K562 (cell line): ENCODE data around the gene CAMSAP3. TPM values are rescaled to one million over a fixed set of nuclear protein-coding genes. Genes with fewer than 3 reads are reported as not detected.

Experiments
- CEBPG ChIP-seq, 3 experiments: fragments of 200-800 bp in 1 of 3; sonication (Bioruptor generic) in 1 of 3; sonication (generic) in 1 of 3; formaldehyde crosslinking in 1 of 3; IDR thresholded peaks in 2 of 3; conservative IDR thresholded peaks in 1 of 3; 2 replicates each; pipeline versions ENCODE4 v1.6.1 to v1.8.0; 2016 to 2022; ENCODE audit warnings: missing compliant biosample characterization in 2 of 3, missing genetic modification characterization in 2 of 3, mild to moderate bottlenecking in 1 of 3, missing genetic modification reagents in 1 of 3
- HDAC1 ChIP-seq, 2 experiments: fragments of 450-650 bp; IDR thresholded peaks; 2 replicates each; pipeline ENCODE4 v1.6.1; 2016 to 2017; ENCODE audit warnings: inconsistent platforms in 1 of 2, mild to moderate bottlenecking in 1 of 2, moderate library complexity in 1 of 2
- MCM2 ChIP-seq: fragments of 450-650 bp; IDR thresholded peaks from 2 replicates; pipeline ENCODE4 v1.6.1; 2017; ENCODE audit warnings: low read depth, mild to moderate bottlenecking
- MCM5 ChIP-seq: fragments of 450-650 bp; IDR thresholded peaks from 2 replicates; pipeline ENCODE4 v1.6.1; 2016; ENCODE audit warnings: low read depth
- MCM7 ChIP-seq, 2 experiments: fragments of 450-650 bp; IDR thresholded peaks; 2 replicates each; pipeline ENCODE4 v1.6.1; 2016 to 2018
- MEF2D ChIP-seq: conservative IDR thresholded peaks from 2 replicates; pipeline ENCODE4 v1.6.1; 2016; ENCODE audit warnings: low read depth, missing genetic modification characterization, missing compliant biosample characterization
- ZFP1 ChIP-seq: fragments of 450-650 bp; formaldehyde crosslinking; IDR thresholded peaks from 2 replicates; pipeline ENCODE4 v1.4.0; 2020; ENCODE audit warnings: mild to moderate bottlenecking, mixed read lengths
- polyA plus RNA-seq, 8 experiments: library from polyadenylated mRNA; depleted of rRNA in 4 of 8; stranded (reverse) in 5 of 8; unstranded in 3 of 8; fragments of >200 nt; fragmentation: Nextera tagmentation in 2 of 8; fragmentation: Illumina TruSeq in 1 of 8; extraction: Ambion mirVana in 2 of 8; extraction: Trizol in 1 of 8; gene quantifications; 2 replicates each; pipeline versions ENCODE4 v1.2.1 to v1.2.3, GENCODE V29; 2011 to 2014; ENCODE audit warnings: inconsistent platforms in 1 of 8, missing spikeins in 1 of 8
- total RNA-seq, 7 experiments: library from RNA; depleted of rRNA in 6 of 7; stranded (reverse); fragments of >200 nt in 6 of 7; fragmentation: Illumina TruSeq in 2 of 7; extraction: Trizol in 2 of 7; gene quantifications; 2 replicates each; pipeline versions ENCODE4 v1.2.1 to v1.2.3, GENCODE V29; 2011 to 2021; ENCODE audit warnings: low replicate concordance in 1 of 7
- TF ChIP-seq, protein P1 (sequence below), 3 experiments: fragments of 200-800 bp in 1 of 3; fragments of 250-450 bp in 1 of 3; fragments of 450-650 bp in 1 of 3; sonication (Bioruptor Pico) in 1 of 3; sonication (Bioruptor generic) in 1 of 3; formaldehyde crosslinking in 1 of 3; IDR thresholded peaks; 2 replicates each; pipeline versions ENCODE4 v1.6.1 to v1.8.0; 2016 to 2022; ENCODE audit warnings: mild to moderate bottlenecking in 2 of 3, missing genetic modification characterization in 2 of 3, missing compliant biosample characterization in 1 of 3, moderate library complexity in 1 of 3
- TF ChIP-seq, protein P2 (sequence below): fragments of 250-450 bp; sonication (Bioruptor Pico); IDR thresholded peaks from 2 replicates; pipeline ENCODE4 v1.4.0; 2020
- TF ChIP-seq, protein P3 (sequence below): fragments of 450-650 bp; formaldehyde crosslinking; IDR thresholded peaks from 2 replicates; pipeline ENCODE4 v1.4.0; 2020; ENCODE audit warnings: mild to moderate bottlenecking, mixed read lengths
- TF ChIP-seq, protein P4 (sequence below): sonication (generic); formaldehyde crosslinking; IDR thresholded peaks from 2 replicates; pipeline ENCODE4 v1.8.0; 2022; ENCODE audit warnings: mild to moderate bottlenecking, missing genetic modification reagents

CAMSAP3 gene
- total and polyA plus RNA-seq, 9 of the 15 experiments (the other 6 are each of a cell fraction or from before 2014, with no cell fraction given), result 0.01 to 0.89 (median 0.22) TPM; not detected in 1

DNA sequence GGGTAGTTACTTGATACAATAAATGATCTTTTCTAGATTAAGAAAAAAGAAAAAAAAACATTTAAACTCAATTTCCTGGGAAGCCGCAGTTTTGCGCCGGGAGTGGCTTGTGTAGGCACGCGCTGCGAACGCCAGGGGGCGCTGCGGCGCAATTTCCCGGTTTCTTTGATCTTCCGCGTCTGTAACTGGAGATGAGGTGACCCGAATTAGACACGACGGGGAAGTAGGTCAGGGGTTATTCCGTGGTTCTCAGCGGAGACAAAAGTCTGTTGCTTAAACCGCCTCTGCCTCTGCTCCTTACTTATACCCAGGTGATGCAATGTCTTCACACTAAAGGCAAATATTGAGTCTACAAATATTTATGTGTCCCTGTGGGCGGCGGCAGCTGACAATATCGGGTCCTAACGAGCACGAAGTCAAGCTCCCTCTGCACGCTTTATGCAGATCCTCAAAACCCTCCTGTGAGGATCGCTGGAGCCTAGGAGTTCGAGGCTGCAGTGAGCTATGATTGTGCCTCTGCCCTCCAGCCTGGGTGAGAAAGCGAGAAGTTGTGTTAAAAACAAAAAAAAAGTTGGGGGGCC lies 56.5 kb downstream of the CAMSAP3 start (continued):
- TF ChIP-seq MCM2 (no peak), ZFP1 (CRISPR knock-in tag) (no peak), MCM5 (no peak), CEBPG (CRISPR knock-in tag; IDR thresholded peaks at IDR 0.05) (peak; percentile 98), CEBPG (tag; conservative IDR thresholded peaks at IDR 0.05 in 1 of 2, IDR thresholded peaks at IDR 0.05 in 1 of 2) (peak; percentile 96 to 99), HDAC1 (IDR thresholded peaks at IDR 0.05) (no peak), MCM7 (IDR thresholded peaks at IDR 0.05) (no peak), MEF2D (peak; percentile 71; the same call in 1 of the 2 replicates)
- TF ChIP-seq, protein P1, sequence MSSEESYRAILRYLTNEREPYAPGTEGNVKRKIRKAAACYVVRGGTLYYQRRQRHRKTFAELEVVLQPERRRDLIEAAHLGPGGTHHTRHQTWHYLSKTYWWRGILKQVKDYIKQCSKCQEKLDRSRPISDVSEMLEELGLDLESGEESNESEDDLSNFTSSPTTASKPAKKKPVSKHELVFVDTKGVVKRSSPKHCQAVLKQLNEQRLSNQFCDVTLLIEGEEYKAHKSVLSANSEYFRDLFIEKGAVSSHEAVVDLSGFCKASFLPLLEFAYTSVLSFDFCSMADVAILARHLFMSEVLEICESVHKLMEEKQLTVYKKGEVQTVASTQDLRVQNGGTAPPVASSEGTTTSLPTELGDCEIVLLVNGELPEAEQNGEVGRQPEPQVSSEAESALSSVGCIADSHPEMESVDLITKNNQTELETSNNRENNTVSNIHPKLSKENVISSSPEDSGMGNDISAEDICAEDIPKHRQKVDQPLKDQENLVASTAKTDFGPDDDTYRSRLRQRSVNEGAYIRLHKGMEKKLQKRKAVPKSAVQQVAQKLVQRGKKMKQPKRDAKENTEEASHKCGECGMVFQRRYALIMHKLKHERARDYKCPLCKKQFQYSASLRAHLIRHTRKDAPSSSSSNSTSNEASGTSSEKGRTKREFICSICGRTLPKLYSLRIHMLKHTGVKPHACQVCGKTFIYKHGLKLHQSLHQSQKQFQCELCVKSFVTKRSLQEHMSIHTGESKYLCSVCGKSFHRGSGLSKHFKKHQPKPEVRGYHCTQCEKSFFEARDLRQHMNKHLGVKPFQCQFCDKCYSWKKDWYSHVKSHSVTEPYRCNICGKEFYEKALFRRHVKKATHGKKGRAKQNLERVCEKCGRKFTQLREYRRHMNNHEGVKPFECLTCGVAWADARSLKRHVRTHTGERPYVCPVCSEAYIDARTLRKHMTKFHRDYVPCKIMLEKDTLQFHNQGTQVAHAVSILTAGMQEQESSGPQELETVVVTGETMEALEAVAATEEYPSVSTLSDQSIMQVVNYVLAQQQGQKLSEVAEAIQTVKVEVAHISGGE (CRISPR knock-in tag; IDR thresholded peaks at IDR 0.05), result no peak
- TF ChIP-seq, protein P2, sequence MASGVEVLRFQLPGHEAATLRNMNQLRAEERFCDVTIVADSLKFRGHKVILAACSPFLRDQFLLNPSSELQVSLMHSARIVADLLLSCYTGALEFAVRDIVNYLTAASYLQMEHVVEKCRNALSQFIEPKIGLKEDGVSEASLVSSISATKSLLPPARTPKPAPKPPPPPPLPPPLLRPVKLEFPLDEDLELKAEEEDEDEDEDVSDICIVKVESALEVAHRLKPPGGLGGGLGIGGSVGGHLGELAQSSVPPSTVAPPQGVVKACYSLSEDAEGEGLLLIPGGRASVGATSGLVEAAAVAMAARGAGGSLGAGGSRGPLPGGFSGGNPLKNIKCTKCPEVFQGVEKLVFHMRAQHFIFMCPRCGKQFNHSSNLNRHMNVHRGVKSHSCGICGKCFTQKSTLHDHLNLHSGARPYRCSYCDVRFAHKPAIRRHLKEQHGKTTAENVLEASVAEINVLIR, result no peak
- TF ChIP-seq, protein P3, sequence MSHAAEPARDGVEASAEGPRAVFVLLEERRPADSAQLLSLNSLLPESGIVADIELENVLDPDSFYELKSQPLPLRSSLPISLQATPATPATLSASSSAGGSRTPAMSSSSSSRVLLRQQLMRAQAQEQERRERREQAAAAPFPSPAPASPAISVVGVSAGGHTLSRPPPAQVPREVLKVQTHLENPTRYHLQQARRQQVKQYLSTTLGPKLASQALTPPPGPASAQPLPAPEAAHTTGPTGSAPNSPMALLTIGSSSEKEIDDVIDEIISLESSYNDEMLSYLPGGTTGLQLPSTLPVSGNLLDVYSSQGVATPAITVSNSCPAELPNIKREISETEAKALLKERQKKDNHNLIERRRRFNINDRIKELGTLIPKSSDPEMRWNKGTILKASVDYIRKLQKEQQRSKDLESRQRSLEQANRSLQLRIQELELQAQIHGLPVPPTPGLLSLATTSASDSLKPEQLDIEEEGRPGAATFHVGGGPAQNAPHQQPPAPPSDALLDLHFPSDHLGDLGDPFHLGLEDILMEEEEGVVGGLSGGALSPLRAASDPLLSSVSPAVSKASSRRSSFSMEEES, result no peak
- TF ChIP-seq, protein P4, sequence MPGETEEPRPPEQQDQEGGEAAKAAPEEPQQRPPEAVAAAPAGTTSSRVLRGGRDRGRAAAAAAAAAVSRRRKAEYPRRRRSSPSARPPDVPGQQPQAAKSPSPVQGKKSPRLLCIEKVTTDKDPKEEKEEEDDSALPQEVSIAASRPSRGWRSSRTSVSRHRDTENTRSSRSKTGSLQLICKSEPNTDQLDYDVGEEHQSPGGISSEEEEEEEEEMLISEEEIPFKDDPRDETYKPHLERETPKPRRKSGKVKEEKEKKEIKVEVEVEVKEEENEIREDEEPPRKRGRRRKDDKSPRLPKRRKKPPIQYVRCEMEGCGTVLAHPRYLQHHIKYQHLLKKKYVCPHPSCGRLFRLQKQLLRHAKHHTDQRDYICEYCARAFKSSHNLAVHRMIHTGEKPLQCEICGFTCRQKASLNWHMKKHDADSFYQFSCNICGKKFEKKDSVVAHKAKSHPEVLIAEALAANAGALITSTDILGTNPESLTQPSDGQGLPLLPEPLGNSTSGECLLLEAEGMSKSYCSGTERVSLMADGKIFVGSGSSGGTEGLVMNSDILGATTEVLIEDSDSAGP (CRISPR knock-in tag), result no peak
